GM19372 (cell line): ENCODE results near the gene ATG7.
"Not testable (repeated sequence)": the region's sequence is repeated elsewhere in the genome, so short reads cannot be mapped to it uniquely, and the experiment has no call there.

Experiments
- ATAC-seq: cut with Tn5 transposase; IDR thresholded peaks from one replicate; pipeline ENCODE4 v1.9.1; 2021; ENCODE audit warnings: mild to moderate bottlenecking, low read depth, moderate library complexity; ENCODE audit not compliant: unreplicated experiment

ATG7 gene

DNA sequence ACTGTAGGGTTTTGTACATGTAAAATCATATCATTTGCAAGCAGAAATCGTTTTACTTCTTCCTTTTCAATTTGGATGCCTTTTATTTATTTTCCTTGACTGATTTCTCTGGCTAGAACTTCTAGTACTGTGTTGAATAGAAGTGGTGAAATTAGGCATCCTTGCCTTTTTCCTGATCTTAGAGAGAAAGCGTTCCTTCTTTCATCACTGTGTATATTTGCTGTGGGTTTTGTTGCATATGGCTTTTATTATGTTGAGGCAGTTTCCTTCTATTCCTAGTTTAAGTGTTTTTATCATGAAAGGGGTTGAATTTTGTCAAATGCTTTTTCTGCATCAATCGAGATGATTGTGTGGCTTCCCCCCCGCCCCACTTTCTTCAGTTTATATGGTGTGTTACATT lies 140.9 kb downstream of the ATG7 start:
- no peak for ATAC-seq

DNA sequence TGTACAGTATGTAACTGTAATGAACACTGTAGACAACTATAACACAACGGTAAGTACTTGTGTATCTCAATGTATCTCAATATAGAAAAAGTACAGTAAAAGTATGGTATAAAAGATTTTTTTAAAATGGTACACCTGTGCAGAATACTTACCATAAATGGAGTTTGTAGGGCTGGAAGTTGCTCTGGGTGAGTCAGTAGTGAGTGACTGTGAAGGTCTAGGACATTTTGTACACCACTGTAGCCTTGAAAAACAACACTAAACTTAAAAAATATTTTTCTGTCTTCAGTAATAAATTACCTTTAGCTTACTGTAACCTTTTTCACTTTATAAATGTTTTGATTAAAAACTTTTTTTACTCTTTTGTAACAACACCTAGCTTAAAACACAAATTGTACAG lies 142.9 kb downstream of the ATG7 start:
- no peak for ATAC-seq

DNA sequence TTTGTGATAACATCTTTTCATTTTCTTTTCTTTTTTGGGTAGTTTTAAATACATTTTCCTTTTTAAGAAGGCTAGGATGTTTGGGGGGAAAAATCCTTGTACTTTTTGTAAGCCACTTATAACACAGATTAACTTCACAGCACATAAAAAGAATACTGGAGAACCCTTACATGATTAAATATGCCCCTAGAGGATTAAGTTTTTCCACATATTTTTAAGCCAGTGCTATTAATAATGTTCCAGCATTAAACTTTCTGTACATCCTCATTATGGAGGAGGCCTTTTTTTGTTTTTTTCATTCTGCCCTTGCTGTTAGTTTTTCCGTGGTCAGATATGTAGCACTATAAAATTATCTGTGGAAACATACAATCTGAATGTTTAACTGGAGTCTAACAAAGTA lies 147.9 kb downstream of the ATG7 start:
- ATAC-seq, result no peak

DNA sequence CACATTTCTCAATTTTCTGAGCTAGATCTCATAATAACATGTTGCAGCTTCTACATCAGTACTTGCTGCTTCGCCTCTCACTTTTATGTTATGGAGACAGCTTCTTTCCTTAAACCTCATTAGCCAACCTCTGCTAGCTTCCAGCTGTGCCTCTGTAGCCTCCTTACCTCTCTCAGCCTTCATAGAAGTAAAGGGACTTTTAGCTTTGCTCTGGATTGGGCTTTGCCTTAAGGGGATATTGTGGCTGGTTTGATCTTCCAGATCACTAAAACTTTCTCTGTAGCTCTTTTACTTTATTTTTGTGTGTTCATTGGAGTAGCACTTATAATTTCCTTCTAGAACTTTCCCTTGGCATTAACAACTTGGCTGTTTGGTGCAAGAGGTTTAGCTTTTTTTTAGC lies 150.1 kb downstream of the ATG7 start:
- ATAC-seq, result no peak

DNA sequence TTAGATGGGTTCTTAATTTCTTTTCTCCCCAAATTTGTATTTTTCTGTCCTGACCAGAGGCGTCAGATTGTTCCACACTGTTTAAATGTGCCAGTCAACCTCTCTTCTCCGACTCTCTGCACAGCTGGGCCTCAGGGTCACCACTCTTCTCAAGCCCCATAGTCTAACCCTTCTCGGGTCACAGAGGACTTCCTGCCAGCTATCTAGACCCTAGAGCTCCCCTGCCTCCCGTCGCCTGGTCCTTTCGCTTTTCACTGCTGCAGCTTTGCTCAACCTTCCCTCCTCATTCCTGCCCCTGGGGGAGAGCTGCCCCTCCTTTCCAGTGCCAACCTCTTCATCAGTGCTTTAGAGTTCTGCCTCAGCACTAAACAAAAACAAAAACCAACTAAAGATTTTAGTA lies 151.7 kb downstream of the ATG7 start:
- ATAC-seq, result no peak

DNA sequence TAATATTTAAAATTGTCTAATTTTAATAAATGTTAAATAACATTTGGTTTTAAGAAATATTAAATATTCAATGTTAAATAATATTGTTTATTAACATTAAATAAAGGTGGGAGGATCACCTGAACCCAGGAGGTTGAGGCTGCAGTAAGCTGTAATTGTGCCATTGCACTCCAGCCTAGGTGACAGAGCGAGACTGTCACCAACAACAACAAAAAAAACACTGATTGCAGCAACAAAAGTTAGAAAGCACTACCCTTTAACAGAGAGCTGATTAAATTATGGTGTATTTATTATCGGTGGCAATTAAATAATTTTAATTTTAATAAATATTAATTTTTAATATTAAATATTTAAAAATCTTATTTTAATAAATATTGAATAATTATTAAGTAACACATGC lies 152.1 kb downstream of the ATG7 start:
- ATAC-seq, result no peak

DNA sequence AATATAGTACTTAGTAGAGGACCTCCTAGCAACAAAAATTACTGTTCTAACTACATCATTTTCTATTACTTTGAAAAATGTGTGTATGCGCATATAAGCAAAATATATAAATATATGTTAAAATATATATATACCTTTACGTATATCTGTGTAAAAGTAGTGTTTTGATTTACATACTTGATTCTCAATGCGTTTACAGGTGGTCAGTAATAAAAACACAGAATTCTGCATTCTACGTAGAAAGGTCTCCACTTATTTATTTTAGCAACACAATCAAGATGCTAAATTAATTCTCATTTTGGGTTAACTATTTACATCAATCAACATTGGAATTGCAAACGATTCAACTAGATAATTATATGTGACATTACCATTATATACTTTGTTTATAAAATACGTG lies 158.0 kb downstream of the ATG7 start:
- ATAC-seq, result no peak

DNA sequence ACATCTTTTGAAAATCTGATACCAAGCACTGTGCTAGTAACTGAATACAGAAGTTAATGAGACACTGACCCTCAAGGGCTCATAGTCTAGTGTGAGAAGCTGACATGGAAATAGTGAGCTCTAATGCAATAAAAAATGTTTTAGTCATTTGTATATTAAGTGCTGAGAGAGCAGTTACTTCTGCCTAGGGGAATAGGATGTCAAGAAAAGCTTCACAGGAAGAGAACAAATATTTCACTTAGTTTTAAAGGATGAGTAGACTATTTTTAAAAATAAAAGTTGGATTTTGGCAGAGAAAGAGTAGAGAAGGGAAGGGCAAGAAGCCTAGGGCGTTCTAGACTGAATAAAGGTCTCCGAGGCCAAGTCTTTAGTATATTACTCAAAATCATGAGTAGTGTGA lies 158.4 kb downstream of the ATG7 start:
- ATAC-seq, result no peak

DNA sequence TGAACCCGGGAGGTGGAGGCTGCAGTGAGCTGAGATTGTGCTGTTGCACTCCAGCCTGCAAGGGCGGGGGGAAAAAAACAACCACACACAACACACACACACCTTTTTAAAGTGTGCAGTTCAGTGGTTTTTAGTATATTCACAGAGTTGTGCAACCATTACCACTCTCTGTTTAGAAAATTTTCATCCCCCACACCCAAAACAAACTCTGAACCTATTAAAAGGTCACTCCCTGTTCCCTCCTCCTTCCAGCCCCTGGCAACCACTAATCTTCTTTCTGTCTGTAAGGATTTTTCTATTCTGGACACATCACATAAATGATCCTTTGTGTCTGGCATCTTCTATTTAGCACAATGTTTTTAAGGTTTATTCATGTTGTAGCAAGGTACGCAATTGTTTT lies 159.1 kb downstream of the ATG7 start:
- no peak for ATAC-seq

DNA sequence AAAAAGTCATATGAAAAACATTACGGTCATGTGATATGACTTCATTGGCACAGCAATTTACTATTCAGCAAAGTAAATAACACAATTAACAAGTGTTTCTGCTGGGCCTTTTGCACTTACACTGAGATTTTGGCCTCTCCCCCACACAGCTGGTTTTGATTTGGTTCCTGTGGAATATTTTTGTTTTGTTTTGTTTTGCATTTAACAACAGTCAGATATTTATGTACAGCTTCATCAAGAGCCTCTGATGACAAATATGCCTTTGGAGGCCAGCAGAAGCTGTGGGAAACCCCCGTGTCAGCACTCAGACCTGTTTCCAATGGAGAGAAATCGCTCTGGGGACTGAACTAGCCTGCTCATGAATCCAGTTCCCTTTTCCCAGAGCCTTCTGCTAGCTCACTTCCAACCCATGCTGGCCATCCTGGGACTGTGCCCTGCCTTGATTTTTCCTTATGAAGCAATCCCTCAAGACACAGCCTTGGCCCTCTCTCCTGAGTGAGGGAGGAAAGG lies 161.9 kb downstream of the ATG7 start:
- no peak for ATAC-seq

DNA sequence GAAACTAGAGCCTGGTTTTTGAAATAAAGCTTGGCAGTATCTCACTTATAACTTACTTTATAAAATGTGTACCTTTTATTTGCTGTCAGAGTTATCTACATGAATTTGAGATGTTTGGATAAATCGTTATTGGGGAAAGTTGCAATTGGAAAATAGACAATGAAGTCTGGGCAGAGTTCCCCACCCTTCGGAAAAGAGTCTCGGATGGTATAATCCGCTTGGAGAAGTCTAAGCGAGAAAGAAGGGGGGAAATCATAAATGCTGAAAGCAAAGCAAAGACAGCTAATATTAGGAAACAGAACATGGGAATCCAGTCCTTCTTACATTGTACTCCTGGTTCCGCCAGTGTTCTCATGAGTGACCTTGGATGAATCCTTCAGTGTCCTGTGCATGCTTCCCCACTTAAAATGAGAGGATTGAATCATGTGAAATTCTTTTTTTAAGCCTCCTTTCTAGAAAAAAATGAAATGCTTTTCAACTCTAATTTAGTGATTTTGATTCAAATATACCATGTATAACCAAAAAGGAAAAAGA lies 162.4 kb downstream of the ATG7 start:
- ATAC-seq, result no peak

DNA sequence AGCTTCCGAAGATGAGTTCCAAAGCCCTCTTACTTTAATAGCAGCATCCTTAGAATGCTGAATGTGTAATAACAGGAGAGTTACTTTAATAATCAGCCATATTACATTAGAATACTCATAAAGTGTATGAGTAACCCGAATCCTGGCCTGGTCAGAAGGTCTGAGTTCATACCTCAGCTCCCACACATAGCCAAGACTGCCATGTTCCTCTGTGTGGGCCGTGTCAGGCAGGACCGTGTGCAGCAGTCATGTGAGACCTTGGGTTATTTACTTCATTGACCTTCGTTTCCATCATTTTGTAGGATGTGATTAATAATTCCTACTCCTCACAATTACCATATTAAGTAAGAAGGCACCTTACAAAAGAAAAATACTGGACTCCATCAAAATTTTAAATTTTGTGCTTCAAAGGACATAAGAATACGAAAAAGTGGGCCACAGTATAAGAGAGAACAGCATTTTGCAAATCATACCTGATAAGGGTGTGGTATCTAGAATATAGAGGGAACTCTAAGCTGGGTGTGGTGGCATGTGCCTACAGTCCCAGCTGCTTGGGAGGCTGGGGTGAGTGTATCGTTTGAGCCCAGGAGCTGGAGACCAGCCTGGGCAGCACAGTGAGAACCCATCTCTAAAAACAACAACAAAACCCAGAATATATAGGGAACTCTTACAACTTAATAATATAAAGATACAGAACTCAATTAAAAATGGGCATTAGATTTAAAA lies 163.4 kb downstream of the ATG7 start:
- ATAC-seq, result no peak

DNA sequence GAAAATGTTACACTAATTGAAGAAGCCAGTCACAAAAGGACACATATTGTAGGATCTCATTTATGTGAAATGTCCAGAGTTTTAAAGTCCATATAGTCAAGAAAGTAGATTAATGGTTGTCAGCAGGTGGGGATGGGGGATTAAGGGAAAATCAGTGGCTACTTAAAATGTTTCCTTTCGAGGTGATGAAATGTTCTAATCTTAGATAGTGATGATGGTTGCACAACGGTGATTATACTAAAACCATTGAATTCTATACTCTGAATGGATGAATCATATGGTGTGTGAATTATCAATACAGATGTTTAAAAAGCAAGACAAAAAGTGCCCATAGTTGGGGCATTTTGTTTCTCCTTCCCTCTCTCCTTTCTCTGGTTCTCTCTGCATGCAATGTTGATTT lies 164.6 kb downstream of the ATG7 start:
- no peak for ATAC-seq

DNA sequence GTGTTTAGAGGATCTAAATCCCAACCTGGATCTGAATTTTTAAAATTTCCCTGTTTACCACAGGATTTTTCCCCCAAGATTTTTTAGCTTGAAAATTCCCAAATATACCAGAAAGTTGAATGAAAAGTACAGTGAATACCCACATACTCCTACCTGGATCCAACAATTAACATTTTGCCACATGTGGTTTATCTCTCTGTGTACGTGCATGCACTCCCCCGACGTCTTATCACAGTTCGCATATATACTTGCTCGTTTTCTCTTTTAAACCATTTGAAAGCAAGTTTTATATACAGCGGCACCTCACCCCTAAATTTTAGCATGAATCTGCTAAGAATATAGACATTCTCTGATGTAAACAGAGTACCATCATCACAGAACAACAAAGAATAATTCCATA lies 165.3 kb downstream of the ATG7 start:
- ATAC-seq, result no peak

DNA sequence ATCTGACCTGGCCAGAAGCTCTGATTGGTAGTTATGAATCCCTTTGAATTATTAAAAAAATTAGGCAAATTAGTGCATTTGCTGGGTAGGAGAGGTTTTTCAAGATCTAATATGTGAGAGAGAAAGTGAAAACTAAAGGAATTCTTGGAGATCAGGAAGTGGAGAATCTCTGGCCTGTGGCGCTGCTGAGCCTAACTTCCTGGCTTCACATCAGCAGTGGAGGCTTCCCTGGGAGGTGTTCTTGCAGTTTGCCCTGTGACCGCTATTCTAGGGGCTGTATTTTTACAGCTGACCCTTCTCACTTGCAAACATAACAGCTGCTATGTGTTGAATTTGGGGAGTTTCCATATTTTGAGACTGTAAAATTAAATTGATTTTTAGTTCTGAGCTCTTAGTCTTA lies 166.4 kb downstream of the ATG7 start:
- no peak for ATAC-seq

DNA sequence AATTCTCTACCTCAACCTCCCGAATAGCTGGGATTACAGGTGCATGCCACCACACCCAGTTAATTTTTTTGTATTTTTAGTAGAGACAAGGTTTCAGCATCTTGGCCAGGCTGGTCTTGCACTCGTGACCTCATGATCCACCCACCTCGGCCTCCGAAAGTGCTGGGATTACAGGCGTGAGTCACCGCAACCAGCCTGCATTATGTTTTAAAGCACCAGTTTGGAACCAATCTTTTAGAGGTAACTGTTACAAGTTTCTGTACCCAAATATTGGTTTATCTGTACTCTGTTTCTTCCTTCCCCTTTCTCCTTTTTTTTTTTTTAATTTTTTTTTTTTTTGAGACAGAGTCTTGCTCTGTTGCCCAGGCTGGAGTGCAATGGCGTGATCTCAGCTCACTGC lies 169.1 kb downstream of the ATG7 start:
- ATAC-seq, result not testable (repeated sequence)

DNA sequence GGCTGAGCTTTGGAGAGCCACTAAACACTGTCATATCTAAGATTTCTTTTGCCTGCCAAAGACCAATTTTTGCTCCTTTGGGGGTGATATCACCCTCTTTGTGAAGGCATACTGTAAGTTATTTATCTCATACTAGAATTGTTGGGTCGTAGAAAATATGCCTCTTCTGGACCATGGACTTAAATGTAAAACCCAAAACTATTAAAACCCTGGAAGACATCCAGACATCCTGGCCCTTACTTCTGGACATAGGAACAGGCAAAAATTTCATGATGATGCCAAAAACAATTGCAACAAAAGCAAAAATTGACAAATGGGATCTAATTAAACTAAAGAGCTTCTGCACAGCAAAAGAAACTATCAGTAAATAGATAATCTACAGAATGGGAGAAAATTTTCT lies 172.2 kb downstream of the ATG7 start:
- ATAC-seq, result no peak

DNA sequence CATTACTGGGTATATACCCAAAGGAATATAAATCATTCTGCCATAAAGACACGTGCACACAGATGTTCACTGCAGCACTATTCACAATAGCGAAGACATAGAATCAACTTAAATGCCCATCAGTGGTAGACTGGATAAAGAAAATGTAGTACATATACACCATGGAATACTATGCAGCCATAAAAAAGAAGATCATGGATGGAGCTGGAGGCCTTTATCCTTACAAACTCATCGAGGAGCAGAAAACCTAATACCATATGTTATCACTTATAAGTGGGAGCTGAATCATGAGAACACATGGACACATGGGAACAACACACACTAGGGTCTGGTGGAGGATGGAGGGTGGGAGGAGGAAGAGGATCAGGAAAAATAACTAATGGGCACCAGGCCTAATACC lies 173.0 kb downstream of the ATG7 start:
- not testable (repeated sequence) for ATAC-seq

DNA sequence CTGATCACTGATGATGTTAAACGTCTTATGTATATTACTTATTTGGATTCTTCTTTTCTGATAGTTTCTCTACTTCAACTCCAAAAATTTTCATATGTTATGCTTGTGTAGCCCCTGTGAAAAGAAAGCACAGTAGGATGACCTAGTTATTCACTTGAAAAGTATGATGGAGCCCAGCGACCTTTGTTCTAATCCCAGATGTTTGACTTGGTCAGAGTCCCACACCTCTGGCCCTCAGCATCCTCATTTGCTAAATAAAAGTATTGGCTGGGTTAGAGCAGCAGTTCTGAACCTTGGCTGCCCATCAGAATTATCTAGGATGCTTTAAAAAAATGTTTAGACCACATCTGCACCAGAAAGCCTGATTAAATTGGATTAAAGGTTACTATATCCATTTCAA lies 173.7 kb downstream of the ATG7 start:
- ATAC-seq, result no peak

DNA sequence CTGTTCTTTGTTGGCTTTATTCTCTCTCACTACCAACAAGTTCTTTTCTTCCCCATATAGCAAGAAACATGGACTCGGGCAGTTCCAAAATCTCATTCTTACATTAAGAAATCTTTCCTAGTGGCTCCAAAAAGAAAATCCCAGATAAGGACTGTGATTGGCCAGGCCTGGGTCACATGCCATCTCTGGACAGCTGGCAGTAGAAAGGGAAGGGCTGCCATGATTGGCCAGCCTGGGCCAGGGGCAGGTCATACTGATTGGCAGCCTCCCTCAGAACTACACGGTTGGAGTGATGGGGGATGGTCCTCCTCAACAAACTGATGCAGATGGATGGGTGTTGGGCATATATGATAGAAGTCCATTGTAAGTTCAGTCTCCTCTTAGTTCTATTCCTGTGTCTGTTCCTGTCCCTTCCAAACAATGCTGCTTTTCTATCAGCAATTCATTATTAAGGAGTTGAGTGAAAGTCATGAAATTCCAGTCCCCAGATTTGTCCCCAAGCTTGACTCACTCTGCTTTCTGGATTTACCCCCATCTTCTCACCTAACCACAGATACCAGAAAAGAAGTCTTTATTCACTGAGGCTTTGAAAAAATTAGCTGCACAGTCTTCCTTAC lies 175.5 kb downstream of the ATG7 start:
- no peak for ATAC-seq

DNA sequence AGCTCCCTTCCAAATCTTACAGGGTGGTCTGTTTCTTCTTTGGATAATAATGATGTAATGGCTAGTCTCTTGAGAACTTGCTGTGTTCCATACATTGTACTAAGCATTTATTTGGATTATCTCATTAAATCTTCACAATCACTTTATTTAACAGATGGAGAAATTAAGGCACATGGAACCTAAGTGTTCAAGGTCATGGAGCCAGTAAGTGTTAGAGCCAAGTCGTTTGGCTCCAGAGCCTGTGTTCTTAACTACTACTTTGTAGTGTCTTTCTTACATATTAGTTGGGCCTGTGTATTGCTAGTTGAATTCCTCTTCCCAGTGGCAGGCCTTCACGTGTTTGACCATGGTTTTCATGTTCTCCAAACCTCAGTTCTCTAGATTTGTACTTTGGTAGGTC lies 177.8 kb downstream of the ATG7 start:
- ATAC-seq, result no peak

DNA sequence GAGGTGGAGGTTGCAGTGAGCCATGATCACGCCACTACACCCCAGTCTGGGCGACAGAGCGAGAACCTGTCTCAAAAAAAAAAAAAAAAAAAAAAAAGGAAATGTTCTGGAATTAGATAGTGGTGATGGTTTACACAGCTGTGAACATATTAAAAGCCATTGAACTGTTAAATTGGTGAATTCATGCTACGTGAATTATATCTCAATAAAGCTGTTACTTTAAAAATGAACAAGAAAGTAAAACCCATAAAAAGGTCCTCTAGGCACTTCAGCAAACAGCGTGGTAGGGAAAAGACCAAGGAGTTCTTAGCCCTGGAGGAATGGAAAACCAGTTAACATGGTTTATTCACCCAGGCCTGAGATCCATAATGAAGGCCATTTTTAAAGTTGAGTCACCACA lies 180.1 kb downstream of the ATG7 start:
- ATAC-seq, result no peak
